GM21786 (cell line): ENCODE data around the gene SCRN3.

ENCODE experiments used
- ATAC-seq: cut with Tn5 transposase; IDR thresholded peaks from one replicate; pipeline ENCODE4 v1.9.1; 2021; ENCODE audit not compliant: unreplicated experiment

SCRN3 gene

DNA sequence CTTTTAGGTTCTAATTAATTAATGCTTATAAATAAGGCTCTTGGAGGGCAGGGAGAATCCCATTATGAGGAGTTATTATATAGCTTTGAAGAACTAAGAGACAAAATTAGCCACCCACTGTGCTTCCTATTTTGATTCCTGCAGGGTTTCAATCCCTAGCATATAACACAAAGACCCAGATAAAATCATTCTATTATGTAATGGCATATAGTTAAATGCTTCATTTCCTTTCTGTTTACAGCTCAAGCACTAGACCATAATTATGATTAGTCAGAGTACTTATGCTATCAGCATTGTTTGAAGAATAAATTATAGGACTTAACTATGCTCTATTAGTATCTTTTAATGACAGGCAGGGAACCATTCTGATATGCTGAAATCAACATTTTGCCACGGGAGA is 82.2 kb downstream of the SCRN3 start:
- ATAC-seq: no peak
